SH-SY5Y (cell line): Measurements from ENCODE around the gene LRRC32.

Experiments
- GATA2 ChIP-seq: IDR thresholded peaks from 2 replicates; pipeline ENCODE4 v1.6.1; 2011; ENCODE audit warnings: mild to moderate bottlenecking, low read depth, low read length
- GATA3 ChIP-seq: IDR thresholded peaks from 2 replicates; pipeline ENCODE4 v1.6.1; 2011; ENCODE audit warnings: low read depth, mild to moderate bottlenecking, low read length, moderate library complexity

DNA sequence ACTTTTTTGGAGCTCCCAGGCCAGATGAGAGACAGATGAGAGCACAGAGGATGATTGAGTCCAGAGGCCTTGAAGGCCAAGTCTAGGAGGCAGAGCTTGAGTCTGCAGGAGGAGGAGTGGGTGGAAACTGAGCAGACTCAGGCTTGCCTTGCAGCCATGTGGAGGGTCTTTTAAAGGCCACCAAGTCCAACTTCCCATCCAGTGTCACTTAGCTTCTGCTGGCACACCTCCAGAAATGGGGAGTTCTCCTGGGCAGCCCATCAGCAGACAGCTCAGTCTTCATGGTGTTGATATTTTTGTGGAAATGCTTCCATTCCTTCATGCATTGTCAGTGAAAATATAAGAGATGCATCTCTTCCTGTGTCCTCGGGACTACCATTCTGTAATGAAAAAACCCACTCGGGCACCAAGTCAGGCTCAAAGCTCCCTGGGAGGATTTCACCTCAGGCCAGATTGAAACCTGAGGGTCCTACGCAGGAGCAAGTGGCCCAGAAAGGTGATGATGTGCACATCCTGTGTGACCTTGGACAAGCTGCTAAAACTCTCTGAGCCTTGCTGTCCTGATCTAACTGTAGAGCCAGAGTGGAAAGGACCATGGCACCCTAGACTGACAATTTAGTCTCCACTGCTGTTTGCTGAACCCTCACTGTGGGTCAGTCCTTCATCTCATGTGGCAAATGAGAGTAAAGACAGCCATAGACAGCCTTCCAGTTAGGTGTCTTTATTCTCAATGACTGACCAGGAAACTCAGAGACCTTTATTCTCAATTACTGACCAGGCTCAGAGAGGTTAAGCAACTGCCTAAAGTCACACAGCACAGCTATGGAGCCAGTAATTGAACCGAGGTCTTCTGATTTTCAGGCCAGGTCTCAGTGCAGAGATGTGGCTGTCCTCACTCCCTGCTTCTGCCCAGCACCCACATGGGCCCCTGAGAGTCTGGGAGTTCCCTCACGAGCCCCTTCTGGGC lies 2.9 kb upstream of the LRRC32 start:
- TF ChIP-seq GATA2 (no peak), GATA3 (no peak)
